ENCODE results near the gene CGRRF1.

Gene CGRRF1

DNA sequence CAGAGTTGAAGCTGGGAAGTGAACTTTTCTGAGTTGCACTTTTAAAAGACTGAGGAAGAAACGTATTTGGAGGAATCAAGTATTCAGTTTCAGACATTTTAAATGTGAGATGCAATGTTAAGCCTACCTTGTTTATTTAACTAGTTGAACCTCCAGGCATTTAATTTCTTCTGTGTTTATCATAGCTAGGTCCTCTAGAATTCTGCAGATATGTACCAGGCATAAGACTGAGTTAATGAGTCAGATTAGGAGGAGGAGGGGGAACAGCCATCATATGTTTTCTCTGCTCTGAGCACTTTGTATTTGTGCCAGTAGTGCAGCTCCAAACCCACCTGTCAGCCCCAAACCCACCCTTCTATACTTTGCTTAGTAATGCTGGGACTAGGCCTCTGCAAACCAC lies 40.8 kb downstream of the CGRRF1 start:
- DNase-seq: no peak

DNA sequence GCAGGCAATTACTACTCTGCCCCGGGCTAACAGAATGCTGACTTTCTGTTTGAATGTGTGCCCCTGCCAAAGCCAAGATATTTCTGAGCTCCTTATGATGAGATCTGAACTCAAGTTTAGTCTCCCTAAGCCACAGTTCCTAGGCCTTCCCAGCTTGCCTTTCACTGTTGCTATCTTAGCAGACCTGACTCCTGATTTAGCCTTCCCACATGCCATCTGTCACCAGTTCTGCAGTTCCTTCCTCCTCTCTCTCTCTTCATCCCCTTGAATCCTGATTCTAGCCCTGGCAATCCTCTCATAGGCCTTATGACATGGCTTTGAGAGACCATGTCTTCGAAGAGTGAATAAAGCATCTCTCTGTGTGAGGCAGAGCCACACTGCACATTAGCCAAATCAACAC lies 44.7 kb downstream of the CGRRF1 start:
- DNase-seq: no peak

DNA sequence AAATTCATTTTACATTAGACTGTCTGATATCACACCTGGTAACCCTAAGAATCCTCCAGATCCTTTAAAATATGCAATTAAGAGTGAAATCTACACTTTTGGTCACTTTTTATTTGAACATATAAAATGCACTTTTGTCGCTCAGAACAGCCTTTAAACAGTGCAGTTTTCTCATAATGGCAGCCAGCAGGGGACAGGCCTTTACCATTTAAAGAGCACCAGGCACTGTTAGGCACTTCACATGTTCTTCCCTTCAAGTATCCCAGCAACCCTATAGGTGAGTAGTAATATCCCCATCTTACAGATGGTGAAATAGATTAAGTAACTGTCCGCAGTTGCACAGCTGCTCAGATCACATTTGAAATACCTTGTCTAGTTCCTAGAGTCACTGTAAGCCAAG lies 45.9 kb downstream of the CGRRF1 start:
- DNase-seq: no peak

DNA sequence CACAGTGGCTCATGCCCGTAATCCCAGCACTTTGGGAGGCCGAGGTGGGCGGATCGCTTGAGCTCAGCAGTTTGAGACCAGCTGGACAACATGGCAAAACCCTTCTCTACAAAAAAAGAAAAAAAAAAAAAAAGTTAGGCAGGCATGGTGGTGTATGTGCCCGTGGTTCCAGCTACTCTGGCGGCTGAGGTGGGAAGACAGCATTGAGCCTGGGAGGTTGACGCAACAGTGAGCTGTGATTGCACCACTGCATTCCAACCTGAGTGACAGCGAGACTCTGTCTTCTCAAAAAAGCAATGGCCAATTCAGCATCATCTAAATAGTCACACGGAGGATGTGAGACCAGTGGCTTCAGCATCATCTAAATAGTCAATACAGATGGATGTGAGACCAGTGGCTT lies 46.8 kb downstream of the CGRRF1 start:
- no peak for DNase-seq

DNA sequence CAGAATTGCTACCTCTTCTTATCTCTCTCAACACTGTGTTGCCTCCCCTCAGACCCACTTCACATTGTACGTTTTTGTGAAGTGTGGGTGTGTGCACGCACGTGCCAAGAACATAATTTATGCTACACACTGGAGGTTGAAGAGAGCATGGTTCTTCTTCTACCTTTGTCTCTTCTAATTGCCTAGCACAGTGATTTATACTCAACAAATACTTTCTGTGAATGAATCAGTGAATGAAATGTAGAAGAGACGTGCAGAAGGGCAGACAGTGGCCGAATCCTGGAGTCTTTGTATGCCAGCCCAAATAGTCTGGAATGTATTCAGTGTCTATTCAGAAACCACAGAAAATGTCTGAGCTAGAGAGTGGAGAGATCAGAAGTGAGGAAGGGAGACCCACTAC lies 52.6 kb downstream of the CGRRF1 start:
- DNase-seq: no peak

DNA sequence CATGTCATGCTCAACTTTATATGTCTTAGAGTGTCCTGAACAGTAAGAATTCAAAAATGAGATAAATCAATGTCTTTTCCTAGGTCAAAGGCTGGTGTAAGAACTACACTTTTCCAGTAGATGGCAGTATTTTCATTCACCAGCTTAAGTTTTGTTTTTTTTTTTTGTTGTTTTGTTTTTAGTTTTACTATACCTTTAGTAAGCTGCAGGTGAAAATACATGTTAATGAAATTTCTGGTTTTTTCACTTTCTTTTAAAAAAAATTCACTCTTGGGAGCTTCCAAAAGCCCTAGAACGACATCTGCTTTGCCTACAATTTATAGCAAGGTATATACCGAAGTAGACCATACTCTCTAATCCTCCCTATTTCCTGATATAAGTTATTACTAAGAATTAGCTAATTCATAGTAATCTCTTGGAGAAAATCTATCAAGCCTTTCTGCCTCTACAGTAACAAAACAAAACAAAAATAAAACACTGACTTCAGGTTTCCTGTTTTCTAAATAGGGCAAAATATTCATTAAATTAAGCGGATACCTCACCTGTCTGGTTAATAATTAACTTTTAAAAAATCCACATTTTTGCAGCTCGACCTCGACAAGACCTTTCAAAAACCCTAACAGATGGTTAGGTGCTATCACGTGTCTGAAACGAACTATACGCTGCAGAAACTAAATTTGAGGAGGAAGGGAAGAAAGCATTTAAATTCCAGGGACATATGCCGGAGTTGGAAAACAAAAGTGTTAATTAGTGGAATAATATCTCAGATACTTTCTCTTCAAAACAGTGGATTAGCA lies 54.6 kb downstream of the CGRRF1 start:
- DNase-seq: no peak

DNA sequence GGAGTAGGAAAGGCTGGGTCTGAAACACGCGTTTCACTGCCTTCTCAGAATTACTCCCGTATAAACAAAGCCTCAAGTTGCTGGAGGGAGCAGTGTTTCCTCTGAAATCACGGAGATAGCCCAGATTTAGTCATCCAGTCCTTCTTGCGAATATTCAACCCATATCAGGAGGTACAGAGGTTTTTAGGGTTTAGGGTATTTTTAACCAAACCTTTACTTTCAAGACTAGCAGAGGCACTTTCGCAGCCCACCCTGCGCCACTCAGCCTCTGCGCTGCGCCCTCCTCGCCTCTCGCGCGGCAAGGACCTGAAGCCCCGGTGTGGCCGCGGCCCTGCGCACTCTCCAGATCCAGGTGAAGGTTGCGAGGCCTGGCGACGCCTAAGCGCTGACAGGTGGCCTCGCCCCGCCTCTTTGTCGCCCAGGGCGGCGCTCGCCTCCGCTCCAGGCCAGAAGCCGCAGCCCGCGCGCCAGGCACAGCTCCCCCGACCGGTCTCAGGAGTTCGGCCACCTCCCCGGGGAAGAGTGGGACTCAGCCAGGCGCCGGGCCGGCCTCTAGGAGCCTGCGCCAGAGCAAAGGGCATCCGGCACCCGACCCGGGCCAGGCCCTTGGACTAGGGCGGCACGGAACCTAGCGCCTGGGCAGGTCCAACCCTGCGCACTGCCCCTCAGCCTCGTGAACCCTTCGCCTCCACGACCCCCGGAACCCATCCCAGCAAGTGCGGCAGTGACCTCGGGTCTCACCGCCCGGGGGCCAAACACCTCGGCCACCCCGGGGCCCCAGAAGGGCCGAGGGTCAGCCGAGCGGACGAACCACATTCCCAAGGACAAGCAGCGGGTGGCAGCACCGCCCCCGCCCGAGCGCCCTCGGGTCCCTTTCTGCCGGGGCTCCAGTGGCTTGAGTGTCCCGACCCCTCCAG lies 55.4 kb downstream of the CGRRF1 start:
- peak; percentile 51 for DNase-seq

DNA sequence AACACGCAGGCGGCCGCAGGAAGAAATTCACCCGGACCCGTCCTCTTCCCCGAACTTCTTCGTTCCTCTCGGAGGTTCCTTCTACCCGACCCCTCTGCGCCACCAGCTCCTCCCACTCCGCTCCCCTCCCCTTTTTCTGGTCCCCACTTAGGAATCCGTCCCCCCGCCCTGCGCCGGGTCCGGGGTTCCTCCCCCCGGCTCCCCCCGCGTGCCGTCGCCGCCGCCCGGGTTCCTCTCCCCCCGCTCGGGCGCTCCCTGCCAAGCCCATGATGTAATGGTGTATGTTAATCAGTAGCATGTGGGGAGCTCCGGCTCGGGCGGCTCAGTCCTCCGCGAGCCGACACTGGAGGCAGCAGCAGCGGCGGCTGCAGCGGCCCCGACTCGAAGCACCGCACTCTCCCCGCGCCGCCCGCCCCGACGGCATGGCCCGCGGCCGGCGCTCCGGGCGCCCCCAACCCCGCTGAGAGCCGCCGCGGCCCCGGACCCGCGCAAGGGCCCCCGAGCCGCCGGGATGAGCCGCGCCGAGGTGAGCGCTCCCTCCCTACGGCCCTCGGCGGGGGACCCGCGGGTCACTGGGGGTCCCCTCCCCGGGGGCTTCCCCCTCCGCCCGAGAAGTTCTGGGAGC lies 56.2 kb downstream of the CGRRF1 start:
- DNase-seq: peak; percentile 72

DNA sequence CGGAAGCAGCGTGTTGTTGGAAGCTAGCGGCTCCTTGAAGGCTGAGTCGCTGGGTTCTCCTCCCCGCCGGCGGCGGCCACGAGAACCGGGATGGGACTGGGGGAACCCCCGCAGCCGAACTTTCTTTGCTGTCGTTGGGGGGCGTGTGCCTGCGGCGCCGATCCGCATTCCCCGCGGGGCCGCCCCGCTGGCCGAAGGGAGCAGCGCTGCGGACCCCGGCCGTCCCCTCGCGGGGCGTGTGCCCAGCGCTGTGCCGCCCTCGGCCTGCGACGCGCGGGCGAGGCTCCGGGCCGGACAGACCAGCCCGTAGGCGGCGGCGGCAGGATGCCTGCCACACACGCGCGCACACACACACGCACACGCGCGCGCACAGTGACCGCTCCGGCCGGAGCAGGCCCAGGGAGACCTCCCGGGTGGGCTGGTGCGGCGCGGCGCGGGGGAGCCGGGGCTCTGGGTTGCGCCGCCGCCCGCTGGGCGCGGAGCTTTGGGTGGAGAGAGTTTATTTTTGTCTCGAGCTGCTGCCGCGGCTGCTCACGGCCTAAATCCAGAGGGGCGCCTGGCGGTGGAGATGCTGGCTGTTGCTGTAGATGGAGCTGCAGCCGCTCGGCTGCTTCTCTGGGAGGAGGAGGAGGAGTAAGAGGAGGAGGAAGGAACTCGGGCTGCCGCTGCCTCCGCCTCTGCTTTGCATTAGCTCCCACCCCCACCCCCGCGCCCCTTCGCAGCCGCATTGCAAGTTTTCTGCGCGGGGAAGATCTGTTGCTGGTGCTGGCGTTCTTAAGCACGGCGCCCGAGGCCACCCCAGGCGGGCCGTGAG lies 56.9 kb downstream of the CGRRF1 start, which contains the start of gene SAMD4A:
Gene SAMD4A, plus strand, starts transcription at position 719 of the 814 bp plus-strand sequence. CDS start 789 bp downstream, outside the sequence.
- DNase-seq: peak; percentile 39

DNA sequence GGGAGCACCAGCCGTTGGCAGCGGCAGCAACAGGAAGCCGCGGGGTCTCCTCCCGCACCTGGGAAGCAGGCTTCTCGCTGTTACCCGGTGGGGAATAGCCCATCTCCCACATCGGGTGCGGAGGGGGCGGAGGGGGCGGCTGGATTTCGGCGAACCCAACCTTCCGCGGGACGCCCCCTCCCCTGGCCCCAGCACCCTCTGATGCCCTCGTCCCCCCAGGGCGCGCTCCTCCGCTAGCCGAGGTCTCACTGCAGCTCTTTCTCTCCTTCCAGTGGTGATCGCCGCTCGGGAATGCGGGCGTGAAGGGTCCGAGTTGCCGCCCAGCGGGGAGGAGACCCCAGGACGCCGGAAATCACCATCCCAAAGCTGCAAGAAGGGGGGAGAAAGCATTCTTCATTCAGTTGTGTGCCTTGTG lies 57.5 kb downstream of the CGRRF1 start:
- DNase-seq: no peak

DNA sequence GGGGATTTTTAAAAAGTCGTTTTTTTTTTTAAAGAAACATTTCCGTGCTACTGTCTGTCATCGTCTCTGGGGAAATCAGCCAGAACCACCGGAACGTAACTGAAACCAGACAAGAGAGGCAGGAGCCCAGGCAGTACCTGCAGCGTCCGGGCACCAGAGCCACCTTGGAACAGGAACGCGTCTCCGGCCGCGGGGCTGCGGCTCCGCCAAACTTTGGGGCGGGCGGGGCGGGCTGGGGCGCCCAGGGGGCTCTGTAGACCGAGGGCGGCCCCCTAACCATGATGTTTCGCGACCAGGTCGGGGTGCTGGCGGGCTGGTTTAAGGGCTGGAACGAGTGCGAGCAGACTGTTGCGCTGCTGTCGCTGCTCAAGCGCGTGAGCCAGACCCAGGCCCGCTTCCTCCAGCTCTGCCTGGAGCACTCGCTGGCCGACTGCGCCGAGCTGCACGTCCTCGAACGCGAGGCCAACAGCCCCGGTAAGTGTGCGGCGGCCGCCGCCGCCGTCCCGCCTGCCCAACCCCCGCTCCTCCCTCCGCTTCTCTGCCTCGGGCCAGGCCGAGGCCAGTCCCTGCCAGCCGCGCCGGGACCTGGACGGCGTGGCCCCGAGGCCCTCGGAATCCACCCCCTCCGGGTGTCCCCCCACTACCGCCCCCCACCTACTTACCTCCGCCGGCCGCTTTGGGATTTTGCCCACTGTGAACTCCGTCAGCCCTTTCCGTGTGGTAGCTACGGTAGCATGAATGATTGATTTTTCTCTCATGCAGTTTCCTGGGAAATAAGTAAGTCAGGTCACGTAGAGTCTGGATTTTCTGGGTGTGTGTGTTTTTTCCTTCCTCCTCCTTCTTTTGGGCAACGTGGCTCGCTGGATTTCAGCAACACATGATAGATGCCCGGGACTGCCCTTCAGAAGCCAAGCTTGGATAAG lies 58.2 kb downstream of the CGRRF1 start:
- DNase-seq: peak; percentile 8

DNA sequence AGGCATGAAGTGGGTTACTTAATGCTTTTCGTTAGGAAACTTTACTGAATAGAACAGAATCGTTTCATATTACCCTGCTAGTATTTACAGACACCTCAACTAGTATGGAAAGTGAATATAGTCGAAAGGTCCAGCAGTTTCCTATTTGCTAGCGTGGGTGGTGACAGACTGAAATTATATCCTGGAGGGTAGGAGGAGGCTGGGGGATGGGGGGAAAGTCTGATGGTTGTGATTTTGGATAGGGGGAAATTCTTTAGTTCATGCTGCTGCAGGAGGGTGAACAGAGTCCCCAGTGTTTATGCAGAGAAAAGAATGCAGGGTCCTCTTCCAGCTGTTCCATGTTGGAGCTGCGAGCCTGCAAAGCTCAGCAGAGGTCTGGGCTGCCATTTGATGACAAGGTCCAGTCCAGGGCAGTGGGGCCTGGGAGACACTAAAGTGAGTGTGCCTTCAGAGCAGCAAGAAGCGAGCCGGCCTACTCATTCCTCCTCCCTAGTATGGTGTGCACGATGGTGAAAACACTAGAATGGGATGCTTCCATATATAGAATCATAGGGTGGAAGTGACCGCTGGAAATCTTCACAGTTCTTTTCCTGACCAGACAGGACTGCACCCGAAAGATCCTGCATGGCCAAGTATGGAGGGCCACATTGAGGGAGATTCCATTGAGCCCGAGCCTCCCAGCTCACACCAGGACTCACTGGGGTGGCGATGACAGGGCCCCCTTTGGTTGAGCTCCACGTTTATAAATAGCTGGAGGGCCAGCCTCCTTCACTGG lies 59.3 kb downstream of the CGRRF1 start:
- DNase-seq: no peak

DNA sequence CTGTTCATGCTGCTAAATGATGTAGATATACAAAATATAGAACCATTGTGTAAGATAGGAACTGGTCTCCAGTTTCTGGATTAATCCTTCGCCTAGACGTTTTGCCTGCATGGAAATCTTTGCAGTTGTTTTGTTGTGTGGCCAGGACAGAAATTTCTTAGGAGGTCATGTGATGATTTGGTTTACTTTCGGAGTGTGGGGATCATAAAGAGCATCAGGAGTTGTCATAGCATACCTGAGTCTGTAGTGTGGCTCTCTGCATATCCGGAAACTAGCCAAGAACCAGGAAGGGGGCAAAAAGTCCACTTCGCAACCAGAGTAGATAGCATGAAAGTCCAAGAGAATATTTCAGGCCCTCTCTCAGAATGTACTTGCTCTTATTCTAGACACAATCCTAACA lies 60.3 kb downstream of the CGRRF1 start:
- no peak for DNase-seq

DNA sequence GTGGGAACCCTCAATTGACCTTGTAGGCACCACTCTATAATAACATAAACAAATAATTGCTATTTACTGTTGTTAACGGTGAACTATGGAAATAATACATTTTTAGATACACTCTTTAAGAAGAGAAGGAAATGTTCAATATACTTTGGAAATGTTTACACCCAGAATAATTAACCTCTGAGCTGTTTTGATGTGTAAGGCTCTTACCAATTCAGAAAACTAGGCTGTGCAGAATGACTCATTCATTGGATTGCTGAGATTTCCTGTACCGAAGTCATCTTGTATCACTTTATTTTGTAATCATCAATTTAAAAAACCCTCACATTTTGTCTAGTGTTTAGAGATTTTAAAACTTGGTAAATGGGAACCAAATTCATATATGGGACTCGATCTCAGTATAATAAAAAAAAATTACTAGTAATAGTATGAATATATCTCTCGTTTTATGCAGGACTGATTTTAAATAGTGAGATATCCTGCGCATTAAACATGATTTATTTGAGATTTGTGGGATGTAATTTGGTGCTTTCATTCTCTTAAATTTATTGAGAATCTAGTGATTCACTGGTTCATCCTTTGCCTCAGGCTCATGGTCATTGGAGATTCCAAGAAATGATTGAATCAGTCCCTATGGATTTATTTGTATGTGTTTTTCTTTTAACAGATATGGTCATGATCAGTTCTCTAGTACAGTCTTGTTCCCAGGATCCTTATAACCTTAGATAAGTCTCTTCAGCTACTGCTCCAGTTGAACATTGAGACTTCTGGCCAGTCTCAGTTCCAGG lies 61.1 kb downstream of the CGRRF1 start:
- DNase-seq: no peak

DNA sequence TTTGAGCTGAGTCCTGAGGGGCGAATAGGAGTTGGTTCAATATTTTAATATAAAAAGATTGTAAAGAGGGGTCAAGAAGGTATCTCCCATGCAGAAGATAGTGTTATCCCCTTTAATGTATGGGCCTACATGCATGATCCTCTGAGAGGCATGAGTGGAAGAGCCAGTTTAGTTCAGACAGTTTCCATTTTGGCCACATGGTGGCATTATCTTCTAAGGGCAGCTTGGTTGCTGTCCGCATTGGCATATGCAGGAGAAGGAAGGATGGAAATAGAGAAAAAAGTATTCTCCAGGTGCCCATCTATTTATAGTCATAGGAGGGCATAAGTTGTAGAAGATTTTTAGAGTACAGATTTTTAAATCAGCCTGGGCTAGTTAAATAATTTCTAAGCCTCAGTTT lies 62.6 kb downstream of the CGRRF1 start:
- no peak for DNase-seq

DNA sequence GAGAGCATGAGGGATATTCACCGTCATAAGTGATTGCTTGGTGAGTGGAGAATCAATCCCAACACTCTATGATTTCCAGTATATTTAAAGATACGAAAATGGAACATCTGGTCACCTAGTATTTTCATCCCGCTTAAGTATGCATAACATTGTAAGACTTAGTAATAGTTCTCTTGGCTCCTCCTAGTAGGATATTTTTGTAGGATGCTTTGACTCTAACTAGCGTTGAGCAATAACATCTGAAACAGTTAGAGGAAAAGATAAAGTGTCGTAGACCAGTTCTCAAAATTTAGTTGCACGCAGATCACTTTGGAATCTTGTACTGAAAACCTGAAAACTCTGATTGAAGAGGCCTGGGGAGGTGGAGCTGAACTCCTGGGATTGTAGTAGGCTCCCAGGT lies 64.8 kb downstream of the CGRRF1 start:
- DNase-seq: no peak

DNA sequence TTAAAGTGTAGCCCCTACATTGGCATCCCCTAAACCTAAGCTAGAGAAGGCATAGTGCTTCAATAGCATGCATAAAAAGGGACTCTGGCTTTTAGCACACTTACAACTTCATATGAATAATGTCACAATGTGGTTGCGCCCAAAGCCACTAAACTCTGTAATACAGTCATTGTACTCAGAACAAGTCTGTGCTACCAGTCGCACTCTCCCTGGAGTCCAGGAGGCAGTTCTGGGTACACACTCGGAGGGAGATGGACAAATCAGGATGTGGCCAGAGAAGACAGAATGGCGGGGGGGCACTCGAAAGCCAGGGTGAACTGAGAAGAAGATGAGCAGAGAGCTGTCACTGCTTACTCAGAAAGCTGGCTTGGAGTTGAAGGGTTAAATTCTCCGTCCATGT lies 67.8 kb downstream of the CGRRF1 start:
- DNase-seq: no peak

DNA sequence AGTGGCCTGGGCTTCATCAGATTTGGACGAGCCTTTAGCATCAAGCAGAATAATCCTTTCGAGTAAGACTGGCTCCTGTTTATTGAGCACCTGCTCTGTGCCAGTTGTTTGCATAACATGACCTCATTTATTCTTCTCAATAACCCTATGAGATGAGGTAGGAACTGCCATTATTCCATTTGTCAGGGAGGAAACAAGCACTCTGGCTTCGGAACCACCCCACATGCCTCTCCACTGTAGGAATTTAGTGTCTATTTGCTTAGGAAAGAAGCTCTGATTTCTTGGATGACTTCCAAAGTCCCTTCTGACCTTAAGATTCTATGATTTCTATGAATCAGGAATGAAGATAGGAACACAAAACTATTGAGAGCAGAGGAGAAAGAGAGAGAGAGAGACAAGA lies 68.3 kb downstream of the CGRRF1 start:
- DNase-seq: no peak

DNA sequence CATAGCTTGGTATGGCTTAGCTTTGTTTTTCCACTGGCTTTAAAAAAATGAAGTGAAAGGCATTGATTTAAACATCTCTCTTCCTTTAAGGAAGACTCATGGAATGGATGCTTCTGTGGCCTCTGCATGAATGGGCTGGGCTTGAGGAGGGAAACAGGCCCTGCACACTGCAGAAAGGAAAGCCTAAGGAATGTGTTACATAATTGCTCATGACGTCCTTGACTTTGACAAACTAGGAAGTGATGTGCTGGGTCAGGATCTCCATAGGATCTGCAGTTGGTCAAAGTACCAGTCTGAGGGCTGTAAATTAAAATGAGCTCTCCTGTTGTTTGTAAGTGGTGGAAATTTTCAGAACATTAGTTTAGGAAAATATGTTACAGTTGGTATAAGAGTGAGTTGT lies 69.9 kb downstream of the CGRRF1 start:
- DNase-seq: no peak

DNA sequence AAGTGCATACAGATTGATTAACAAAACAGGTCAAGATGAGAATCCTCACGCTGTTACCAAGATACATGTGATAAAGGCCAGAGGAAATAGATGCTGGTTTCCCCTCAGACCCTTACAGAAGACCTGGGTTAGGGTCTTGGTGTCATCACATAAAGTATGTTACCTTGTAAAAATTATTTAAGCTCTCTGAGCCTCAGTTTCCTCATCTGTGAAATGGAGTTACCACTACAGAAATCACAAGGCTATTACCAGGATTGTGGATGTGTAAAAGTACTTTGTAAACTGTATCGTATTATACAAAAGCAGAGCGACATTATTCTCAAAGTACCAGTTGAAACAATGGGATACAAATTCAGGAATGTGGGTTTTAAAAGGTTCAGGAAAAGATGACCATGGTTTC lies 71.2 kb downstream of the CGRRF1 start:
- DNase-seq: no peak
